NCI-H774 (cell line): Measurements from ENCODE around the gene CDC26.
"Not testable (repeated sequence)": the region's sequence is repeated elsewhere in the genome, so short reads cannot be mapped to it uniquely, and the experiment has no call there.

ENCODE experiments used
- DNase-seq: peaks from one replicate; lab custom pipeline; 2025; lab: John Stamatoyannopoulos, UW

The CDC26 gene

DNA sequence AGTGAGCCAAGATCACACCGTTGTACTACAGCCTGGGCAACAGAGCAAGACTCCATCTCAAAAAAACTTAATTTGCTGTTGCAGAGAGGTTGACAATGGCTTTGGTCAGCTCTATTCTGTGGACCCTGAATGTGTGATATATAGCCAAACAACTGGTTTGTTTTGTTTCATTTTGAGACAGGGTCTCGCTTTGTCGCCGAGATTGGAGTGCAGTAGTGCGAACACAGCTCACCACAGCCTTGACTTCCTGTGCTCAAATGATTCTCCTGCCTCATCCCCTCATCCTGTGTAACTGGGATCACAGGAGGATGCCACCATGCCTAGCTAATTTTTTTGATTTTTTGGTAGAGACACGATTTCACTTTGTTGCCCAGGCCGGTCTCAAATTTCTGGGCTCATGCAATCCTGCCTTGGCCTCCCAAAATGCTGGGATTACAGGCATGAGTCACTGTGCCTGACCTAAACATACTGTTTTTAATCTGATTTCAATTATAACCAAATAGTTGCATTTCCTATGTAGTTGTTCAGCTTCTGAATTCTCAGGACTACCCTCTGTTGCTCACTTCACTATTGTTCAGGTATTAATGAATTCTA, 18.0 kb upstream of the CDC26 start:
- no peak for DNase-seq

DNA sequence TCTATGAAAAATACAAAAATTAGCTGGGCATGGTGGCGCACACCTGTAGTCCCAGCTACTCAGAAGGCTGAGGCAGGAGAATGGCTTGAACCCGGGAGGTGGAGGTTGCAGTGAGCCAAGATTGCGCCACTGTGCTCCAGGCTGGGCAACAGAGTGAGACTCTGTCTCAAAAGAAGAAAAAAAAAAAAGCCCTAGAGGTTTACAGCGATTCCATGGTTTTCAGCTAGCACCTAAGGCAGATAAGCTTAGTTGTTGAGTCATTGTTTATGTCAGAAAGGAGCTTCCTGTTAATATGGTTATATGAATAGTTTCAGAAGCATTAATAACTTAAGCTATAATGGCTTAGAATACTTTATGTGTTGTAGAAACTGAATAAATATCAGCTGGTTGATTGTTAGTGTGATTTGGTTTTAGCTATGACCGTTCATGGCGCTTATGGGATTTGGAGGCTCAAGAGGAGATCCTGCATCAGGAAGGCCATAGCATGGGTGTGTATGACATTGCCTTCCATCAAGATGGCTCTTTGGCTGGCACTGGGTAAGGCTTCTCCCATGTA, 14.8 kb upstream of the CDC26 start:
- DNase-seq = no peak

DNA sequence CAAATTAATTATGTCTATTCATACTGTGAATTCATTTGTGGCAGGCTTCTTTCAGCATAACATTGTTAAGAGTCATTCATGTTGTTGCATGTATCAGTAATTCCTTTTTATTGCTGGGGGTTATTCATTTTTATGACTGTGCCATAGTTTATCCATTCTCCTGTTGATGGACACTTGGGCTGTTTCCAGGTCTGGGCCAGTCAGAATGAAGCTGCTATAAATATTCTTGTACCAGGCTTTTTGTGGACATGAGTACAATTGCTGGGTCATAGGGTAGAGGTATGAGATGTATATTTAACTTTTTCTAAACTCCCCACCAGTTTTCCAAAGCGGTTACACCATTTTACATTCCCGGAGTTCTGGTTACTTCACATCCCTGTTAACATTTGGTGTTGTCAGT, 13.7 kb upstream of the CDC26 start:
- DNase-seq = no peak

DNA sequence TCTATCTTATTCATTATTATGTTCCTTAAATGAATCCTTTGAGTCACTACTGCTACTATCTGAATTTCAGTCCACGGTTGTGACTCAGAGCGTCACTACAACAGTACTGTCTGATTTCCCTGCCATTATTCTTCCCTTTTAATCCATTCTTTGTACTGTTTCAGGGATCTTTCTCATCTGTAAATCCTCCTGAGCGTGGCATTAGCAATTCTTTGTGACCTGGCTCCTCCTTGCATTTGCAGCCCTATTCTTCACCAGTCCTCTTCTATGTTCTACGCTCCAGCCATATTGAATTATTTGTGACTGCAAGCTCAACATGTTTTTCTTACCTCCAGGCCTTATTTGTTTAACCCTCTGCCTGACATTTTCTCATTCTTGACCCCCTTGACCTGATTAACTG, 6.0 kb upstream of the CDC26 start:
- DNase-seq = no peak

DNA sequence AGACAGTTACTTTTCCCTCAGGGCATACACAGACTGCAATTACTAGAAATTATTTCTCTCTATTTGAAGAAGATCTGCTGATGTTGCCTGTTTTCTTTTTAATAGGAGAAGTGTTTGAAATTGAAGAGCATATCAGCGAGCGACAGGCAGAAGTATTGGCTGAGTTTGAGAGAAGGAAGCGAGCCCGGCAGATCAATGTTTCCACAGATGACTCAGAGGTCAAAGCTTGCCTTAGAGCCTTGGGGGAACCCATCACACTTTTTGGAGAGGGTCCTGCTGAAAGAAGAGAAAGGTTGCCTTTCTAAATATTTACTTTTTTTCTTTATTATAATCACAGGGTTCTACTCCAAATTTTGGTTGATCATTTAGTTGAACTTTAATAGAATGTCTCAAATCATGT, 3.5 kb upstream of the CDC26 start:
- no peak for DNase-seq

DNA sequence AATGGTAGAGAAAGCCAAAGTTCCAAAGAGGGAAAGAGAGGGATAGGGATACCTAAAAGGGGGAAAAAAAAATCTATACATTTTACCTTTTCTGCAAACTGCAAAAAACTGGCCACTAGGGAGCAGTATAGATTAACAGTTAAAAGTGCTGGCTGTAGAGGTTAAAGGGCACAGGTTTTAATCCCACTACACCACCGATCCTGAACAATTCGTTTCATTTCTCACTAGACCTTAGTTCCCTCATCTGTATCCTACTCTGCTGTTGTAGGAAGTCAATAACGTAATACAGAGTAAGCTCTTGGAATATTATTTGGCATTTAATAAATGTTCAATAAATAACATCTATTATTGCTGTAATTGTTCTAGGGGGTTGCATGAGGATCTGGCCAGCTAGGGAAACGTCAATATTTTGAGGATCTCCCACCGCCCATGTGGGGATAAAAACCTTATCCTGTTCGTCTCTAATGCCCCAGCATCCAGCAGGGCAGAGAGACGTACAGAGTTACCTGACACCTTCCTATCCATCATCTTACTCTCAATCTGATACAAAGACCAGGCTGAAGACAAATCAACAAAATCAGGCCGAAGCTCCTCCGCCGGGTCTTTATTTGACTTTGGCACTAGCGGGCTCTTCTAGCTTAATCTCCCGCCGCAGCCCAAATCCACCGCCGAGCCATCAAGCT, 757 bp downstream of the CDC26 start:
- peak; percentile 50 for DNase-seq

DNA sequence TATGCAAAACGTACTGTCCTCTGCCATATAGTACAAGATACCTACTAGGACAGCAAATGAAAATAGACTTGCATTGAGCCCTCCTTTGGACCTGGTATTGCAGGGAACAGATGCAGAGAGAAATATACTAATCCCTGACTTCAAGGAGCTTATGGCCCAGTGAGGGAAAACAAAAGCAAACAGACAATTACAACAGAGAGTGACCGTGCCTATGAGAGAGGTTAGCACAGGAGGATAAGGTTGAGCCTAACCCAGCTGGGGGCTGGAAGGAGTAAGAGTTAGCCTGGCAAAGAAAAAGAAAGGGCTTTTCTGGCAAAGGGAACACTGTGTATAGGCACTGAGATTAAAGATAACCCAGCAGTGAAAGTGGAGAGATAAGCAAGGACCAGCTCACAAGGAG, 5.5 kb downstream of the CDC26 start:
- DNase-seq = no peak

DNA sequence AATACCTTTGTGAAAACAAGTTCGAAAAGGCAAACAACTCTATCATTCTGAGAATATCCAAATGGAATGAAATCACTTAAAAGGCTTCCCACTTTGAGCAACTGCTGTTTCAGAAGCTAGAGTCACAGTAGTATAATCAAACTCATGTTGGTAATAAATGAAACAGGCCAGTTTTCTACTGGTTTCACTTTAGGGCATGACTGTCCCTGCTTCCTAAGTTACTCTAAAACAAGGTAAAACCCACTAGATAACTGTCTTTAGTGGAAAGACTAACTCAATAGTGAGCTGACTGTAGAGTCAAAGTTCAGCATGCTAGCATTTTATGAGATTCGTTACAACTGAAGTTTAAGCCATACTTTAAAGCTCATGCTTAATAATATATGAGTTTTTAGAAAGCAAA, 6.0 kb downstream of the CDC26 start:
- DNase-seq = no peak

DNA sequence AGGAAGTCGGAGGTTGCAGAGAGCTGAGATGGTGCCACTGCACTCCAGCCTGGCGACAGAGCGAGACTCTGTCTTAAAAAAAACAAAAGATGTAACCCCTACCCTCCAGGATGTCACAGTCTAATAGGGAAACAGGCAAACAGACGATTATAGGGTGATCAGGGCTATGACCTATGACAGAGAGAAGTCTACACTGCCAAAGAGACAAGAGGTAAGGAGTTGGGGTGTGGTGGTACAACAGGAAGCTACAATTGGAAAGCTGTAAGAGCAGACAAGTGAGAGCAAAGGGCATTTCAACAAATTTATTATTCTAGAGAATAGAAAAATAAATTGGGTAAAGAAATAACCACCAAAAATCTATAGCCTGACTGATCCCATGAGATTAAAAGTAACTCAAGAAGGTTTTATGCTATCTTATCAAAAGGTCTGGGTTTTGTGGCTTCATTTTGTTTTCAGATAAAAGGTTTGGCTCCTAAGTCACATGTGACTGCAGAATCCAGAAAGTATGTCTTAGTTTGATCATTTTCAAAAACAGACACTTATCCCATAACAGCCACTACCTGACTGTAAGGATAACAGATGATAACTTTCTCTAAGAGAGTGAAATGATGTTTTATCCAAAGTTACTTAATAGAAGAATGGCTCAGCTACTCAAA, 7.3 kb downstream of the CDC26 start:
- DNase-seq = no peak

DNA sequence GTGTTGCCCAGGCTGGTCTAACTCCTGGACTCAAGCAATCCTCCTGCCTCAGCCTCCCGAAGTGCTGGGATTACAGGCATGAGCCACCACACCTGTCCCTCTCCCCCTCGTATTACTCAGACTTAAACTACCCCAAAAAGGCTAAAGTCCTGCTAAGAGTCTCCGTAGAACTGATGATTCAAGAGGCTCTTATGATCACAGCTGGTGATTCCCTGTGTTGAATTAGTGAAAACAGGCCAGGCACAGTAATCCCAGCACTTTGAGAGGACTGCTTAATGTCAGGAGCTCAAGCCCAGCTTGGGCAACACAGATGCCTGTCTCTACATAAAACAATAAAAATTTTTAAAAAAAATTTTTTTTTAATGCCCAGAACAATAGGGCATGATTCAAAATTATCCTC, 9.2 kb downstream of the CDC26 start:
- DNase-seq = no peak

DNA sequence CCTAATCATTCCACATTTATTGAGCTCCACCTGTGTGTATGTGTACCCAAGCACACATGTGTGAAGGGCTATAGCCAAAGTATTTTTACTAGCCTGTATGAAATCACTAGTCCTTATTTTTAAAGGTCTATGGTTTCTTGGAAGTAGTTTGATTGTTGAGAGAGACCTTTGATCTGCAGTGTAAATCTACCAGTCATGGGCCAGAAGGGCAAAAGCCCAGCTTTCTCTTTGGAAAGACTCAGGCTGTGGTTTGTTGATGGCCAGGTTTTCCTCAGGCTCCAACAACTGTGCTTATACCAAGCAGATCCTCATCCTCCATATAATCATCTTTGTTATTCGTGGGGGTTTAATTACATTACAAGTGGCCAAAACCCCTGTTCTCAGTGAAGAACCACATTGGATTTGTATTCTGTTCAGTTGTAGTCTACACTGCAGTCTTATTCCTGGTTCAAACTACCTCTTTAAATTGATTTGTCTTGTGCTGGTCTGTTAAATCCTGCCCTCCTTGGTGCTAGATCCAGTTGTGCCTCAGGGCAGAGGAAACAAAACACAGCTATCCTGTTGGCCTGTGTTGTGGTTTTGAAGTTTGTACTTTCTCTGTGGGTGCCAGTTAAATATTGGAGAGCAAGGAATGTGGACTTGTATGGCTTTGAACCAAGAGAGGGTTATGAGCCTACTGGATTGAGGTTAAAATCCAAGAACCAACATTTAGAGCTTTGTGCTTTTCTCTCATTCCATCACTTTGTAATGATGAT, 13.3 kb downstream of the CDC26 start:
- no peak for DNase-seq

DNA sequence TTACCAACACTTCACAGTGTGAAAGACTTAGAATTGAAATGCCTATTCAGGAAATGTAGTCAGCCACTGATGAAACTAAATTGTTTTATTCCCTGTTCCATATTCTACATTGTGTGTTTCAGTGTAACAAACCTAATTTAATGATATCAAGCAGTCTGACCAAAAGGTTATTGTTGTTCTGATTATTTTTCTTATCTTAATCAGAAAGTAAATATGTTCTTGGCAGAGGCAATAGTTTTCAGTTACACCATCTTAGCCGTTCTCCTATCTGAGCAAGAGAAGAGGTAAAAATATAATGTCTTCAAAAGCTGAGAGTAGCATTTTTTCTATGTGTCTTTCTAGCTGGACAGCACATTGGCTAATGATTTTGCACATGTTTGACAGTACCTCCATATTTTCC, 17.1 kb downstream of the CDC26 start:
- DNase-seq = no peak

DNA sequence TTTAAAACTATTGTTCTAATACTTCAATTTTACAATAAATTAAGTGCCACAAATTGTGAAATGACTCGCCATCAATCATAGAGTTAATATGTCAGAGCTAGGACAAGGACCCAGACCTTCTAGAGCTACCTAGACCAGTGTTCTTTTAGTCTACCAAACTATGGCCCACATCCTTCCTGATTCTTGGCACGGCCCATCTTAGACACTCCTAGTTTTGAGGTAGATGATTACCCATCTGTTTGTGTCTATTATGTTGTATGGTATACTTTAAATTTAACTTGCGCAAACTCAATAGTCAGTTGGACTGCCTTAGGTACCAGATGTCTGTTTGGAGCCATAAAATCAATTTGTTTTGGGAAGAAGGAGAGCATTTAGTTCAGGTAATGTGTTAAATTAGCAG, 17.5 kb downstream of the CDC26 start:
- no peak for DNase-seq

DNA sequence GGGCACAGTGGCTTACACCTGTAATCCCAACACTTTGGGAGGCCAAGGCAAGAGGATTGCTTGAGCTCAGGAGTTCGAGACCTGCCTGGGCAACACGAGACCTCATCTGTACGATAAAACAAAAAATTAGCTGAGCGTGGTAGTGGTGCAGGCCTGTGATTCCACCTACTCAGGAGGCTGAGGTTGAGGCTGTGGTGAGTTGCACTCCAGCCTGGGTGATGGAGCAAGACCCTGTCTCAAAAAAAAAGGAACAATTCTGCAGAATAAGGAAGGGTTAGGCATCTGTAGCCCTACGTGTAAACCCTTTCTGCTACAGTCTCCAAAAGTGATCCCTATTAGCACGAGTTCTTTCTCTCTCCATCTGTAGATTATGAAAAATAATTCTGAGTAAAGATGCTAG, 19.9 kb downstream of the CDC26 start:
- DNase-seq = no peak

DNA sequence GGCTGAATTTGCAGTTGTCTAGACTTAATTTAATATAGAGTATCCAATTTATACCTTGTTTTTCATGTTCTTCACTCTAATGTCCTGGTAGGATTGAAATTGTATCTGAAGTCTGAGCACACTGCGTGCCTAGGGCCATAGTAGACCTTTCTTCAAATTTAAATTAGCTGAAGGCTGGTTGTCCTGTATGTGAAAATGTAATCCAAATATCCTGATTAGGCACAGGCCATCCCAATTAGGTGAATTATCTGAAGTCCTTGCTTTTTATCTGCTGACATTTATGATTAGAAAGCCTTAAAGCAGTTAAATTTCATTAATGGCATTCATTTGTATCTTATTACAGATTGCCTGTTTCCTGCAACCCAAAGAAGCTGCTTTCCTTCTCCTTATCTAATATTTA, 20.4 kb downstream of the CDC26 start:
- no peak for DNase-seq

DNA sequence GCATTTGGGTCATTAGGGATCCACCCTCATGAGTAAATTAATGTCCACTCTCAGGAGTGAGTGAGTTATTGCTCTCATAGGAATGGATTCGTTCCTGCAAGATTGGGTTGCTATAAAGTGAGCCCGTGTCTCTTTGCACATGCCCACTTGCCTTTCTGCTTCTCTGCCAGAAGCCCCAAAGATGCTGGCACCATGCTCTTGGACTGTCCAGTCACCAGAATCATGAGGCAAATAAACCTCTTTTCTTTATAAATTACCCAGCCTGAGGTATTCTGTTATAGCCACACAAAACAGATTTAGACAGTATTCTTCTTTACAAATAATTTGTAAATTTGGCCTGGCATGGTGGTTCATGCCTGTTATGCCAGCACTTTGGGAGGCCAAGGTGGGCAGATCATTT, 24.6 kb downstream of the CDC26 start:
- DNase-seq = no peak

DNA sequence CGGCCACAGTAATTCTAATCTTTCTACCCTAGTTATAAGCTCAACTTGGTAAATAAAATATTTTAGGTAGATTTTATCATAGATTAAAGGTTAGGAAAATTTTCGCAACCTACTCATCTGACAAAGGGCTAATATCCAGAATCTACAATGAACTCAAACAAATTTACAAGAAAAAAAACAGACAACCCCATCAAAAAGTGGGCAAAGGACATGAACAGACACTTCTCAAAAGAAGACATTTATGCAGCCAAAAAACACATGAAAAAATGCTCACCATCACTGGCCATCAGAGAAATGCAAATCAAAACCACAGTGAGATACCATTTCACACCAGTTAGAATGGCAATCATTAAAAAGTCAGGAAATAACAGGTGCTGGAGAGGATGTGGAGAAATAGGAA, 25.7 kb downstream of the CDC26 start:
- not testable (repeated sequence) for DNase-seq

DNA sequence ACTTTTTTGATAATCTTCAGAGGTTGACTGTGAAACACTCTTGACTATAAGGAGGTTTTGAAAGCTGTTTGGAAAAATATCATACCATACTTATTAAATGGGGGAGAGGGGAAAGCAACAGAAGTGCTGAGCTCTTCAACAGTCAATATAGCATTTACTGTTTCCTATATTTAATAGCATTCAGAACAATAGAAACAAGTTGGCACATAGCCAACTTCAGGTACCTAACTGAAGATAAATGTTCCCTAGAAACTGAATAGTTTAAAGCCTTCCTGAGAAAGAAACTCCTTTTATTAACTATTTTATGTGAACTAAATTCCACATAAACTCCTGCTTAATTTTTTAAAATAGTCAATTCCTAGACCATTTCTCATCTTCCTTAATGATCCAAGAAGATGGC, 27.7 kb downstream of the CDC26 start:
- DNase-seq = no peak

DNA sequence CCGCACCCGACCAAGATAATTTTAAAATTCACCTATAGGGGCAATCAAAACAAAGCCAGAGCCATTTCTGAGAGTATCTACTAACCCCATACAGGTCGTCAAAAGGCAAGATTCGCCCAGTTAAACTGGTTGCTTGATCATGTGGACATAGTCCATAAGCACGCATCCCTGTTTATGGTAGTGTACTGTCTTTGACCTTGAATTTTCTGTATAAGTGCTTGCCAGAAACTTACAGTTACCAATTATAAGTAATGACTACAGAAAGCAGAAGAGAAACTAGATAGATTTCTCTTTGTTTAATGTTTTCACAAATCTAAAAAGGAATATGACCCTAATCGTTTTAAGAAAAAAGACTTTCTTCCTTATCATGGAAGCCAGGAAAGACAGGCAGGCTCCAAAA, 28.4 kb downstream of the CDC26 start:
- no peak for DNase-seq

DNA sequence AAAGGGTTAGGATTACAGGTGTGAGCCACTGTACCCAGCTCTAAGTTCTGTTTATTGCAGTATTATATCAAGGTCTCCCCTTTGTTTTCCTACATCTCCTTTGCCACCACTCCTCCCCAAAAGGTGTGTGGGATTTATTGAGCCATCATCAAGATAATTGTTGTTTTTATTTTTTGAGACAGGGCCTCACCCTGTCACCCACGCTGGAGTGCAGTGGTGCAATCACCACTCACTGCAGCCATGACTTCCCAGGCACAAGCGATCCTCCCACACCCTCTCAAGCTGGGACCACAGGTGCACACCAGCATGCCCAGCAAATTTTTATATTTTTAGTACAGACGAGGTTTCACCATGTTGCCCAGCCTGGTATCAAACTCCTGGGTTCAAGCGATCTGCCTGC, 29.5 kb downstream of the CDC26 start:
- no peak for DNase-seq

DNA sequence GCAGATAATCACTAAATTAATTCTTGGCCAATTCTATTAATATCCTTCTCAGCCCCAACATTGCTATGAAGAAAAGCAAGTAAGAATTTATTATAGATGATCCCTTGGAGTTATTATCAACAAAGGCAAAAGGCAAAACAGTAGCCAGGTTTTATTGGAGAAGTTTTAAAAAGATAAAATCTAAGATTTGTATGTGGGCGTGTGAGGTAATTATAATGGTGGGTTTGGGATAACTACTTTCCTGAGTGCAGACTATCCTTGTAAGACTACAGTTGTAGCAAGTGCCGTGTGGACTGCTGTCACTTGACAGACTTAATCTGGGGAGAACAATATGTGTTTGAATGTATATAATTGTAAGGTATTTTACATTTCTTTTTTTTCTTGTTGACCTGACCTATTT, 30.8 kb downstream of the CDC26 start:
- DNase-seq = no peak

DNA sequence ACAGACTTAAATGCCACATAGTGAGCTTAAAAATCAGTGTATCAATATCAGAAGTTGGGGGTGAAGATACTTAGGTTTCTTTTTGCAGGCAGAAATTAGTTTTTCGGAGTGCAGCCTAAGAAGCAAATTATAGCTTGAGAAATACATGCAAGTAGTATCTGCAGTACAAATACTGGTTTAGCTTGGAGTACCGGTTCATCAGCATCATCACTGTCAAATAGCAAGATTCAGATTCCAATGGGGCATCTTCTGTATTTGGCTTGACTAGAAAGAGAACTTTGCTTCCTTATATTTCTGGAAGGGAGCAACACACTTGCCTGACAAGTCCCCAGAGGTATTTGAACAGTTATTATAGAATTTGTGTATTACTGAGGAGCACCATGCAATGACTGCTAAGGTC, 34.2 kb downstream of the CDC26 start:
- no peak for DNase-seq

DNA sequence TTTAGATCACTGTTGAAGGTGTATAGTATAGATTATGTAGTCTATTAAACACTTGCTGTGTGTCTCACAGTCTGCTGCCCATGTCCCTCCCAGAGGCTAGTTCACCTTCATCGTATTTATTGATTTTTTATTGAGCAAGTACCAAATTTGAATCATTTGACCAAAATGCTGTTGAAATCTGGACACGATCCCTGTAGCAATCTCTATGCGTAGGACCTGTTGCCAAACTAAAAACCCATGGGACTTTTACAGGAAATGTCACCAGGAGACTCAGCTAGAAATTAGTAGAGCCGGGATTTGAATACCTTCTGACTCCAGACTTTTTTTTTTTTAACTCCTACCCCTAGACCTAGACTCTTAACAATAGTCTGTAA, 36.5 kb downstream of the CDC26 start:
- no peak for DNase-seq
